ENCODE measurements around the gene PNO1.

GRCh38 chr2:68115965-68116364 is 41.7 kb upstream of the PNO1 start:
- TF ChIP-seq CTCF (conservative IDR thresholded peaks at IDR 0.05 in 1 of 2, IDR thresholded peaks at IDR 0.05 in 1 of 2; ENCODE audit: low read depth in 1 of 2, low read length in 2 of 2) (no peak), EZH2 (IDR thresholded peaks at IDR 0.05; ENCODE audit: low read length, missing control alignments) (no peak)

All from fibroblast of lung (primary cell).